Endothelial cell (in vitro differentiated cells): ENCODE measurements around the gene MACROD2. TPM values are rescaled to one million over a fixed set of nuclear protein-coding genes. Genes with fewer than 3 reads are reported as not detected.

Experiments
- DNase-seq: peaks from one replicate; pipeline ENCODE4 v3.0.0; 2021; ENCODE audit warnings: low spot score
- H3K27ac Mint-ChIP-seq: one replicate; pipeline ENCODE4 v1.8.0; 2021; ENCODE audit warnings: mixed read lengths, inconsistent platforms; ENCODE audit not compliant: unreplicated experiment
- H3K27me3 Mint-ChIP-seq: one replicate; pipeline ENCODE4 v1.8.0; 2021; ENCODE audit warnings: mild to moderate bottlenecking, moderate library complexity, mixed read lengths, inconsistent platforms; ENCODE audit not compliant: unreplicated experiment
- H3K36me3 Mint-ChIP-seq: one replicate; pipeline ENCODE4 v1.8.0; 2021; ENCODE audit warnings: mild to moderate bottlenecking, low read depth, mixed read lengths, inconsistent platforms; ENCODE audit not compliant: unreplicated experiment
- H3K4me1 Mint-ChIP-seq: one replicate; pipeline ENCODE4 v1.8.0; 2021; ENCODE audit warnings: mild to moderate bottlenecking, mixed read lengths, inconsistent platforms; ENCODE audit not compliant: unreplicated experiment
- H3K4me3 Mint-ChIP-seq: one replicate; pipeline ENCODE4 v1.8.0; 2021; ENCODE audit warnings: mild to moderate bottlenecking, mixed read lengths, inconsistent platforms; ENCODE audit not compliant: unreplicated experiment
- H3K9me3 Mint-ChIP-seq: one replicate; pipeline ENCODE4 v1.8.0; 2021; ENCODE audit warnings: mixed read lengths, inconsistent platforms; ENCODE audit not compliant: unreplicated experiment
- CTCF ChIP-seq: fragments of 200-600 bp; sonication (generic); IDR thresholded peaks from one replicate; pipeline ENCODE4 v1.5.0; 2021; ENCODE audit warnings: antibody characterized with exemption; ENCODE audit not compliant: unreplicated experiment
- total RNA-seq: library from RNA; stranded (reverse); fragmentation: NEBNext Ultra II Directional; extraction: Animal tissue kit (Norgen Biotek cat#: 25700); gene quantifications from one replicate; pipeline ENCODE4 v1.2.1, GENCODE V29; 2021; ENCODE audit not compliant: unreplicated experiment

The MACROD2 gene
- total RNA-seq, 1 donor from 2014 or later, result 6.4 TPM

GRCh38 chr20:15594158-15594695, 1598.9 kb downstream of the MACROD2 start:
- DNase-seq, result no peak
- H3K4me1 Mint-ChIP-seq, result no peaks in the 10 kb centered on the region
- no peaks in the 10 kb centered on the region for H3K9me3 Mint-ChIP-seq
- no peaks in the 10 kb centered on the region for H3K27me3 Mint-ChIP-seq
- H3K4me3 Mint-ChIP-seq, result no peak overlapping the region
- no peaks in the 10 kb centered on the region for H3K36me3 Mint-ChIP-seq
- TF ChIP-seq CTCF, result no peak
- H3K27ac Mint-ChIP-seq, result no peak overlapping the region

GRCh38 chr20:15596220-15596890, 1601.0 kb downstream of the MACROD2 start:
- no peak overlapping the region for H3K4me3 Mint-ChIP-seq
- H3K4me1 Mint-ChIP-seq, result no peaks in the 10 kb centered on the region
- DNase-seq, result no peak
- H3K27ac Mint-ChIP-seq, result no peak overlapping the region
- TF ChIP-seq CTCF, result no peak
- no peaks in the 10 kb centered on the region for H3K9me3 Mint-ChIP-seq
- no peaks in the 10 kb centered on the region for H3K36me3 Mint-ChIP-seq
- H3K27me3 Mint-ChIP-seq, result no peaks in the 10 kb centered on the region

DNA sequence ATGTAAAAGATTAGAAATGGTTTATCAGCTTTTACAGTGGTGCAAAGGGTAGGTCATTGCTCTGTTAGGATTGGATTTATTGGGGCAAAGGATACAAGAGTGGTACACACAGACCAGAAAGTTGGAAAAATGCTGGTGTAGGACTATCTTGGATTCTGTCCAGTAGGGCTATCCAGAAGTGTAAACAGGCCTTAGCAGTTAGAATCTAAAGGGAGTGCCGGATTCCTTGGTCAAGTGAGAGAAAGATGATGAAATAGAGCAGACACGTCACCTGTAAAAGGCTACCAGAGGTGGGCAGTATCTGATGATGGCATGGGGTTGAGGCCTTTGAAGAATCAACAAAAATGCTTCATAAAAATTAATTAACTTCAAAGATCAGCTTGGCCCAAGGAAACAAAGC, 1602.0 kb downstream of the MACROD2 start:
- no peaks in the 10 kb centered on the region for H3K4me1 Mint-ChIP-seq
- DNase-seq, result no peak
- TF ChIP-seq CTCF, result no peak
- H3K27ac Mint-ChIP-seq, result no peak overlapping the region
- no peak overlapping the region for H3K4me3 Mint-ChIP-seq
- no peaks in the 10 kb centered on the region for H3K9me3 Mint-ChIP-seq
- H3K27me3 Mint-ChIP-seq, result no peaks in the 10 kb centered on the region
- no peaks in the 10 kb centered on the region for H3K36me3 Mint-ChIP-seq

GRCh38 chr20:15599961-15600360, 1604.6 kb downstream of the MACROD2 start:
- Mint-ChIP-seq H3K4me1 (no peaks in the 10 kb centered on the region), H3K9me3 (no peaks in the 10 kb centered on the region), H3K27ac (no peak overlapping the region), H3K4me3 (no peak overlapping the region), H3K36me3 (no peaks in the 10 kb centered on the region), H3K27me3 (no peaks in the 10 kb centered on the region)
- no peak for TF ChIP-seq CTCF
- DNase-seq, result no peak

DNA sequence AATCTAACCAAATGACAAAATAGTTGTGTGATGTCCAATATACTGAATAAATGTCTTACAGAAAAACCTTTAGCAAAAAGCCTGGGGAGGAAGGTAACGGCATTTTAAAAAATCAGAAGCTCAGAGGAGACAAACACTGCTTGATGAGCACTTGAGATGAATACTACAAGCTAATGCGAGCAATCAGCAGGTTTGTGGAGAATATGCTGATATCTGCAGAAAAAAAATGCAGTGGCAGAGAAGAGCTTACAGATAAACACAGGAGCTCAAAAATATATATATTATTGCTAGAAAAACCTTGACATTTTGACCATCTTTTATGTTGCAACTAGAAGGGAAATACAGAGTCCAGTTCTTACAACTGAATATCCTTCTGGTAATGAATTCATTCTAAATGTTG, 1605.2 kb downstream of the MACROD2 start:
- Mint-ChIP-seq H3K4me1 (no peaks in the 10 kb centered on the region), H3K9me3 (no peaks in the 10 kb centered on the region), H3K36me3 (no peaks in the 10 kb centered on the region), H3K27me3 (no peaks in the 10 kb centered on the region), H3K27ac (no peak overlapping the region), H3K4me3 (no peak overlapping the region)
- no peak for DNase-seq
- TF ChIP-seq CTCF, result no peak
